Naive thymus-derived CD4-positive, alpha-beta T cell (primary cell): ENCODE measurements around the gene SIRT6. TPM values are rescaled to one million over a fixed set of nuclear protein-coding genes. Genes with fewer than 3 reads are reported as not detected.
"Not testable (repeated sequence)": the region's sequence is repeated elsewhere in the genome, so short reads cannot be mapped to it uniquely, and the experiment has no call there.

Experiments used
- ATAC-seq: fragments of 150-1000 bp; cut with Tn5 transposase; 2 replicates; pipeline ENCODE4 v1.10.0; 2021; ENCODE audit warnings: mild to moderate bottlenecking, moderate library complexity
- CTCF ChIA-PET: fragments of 350-600 bp; sonication (Branson Sonifier 250); formaldehyde crosslinking; loops from one replicate; lab custom pipeline; 2021; ENCODE audit warnings: antibody characterized with exemption; lab: Charles Lee
- POLR2A ChIA-PET: fragments of 350-600 bp; sonication (Branson Sonifier 250); formaldehyde crosslinking; loops from one replicate; lab custom pipeline; 2021; ENCODE audit warnings: antibody characterized with exemption, inconsistent platforms; lab: Charles Lee
- DNase-seq, 9 donors: peaks; one replicate each; pipeline versions ENCODE4 v3.0.0 to v3.0.0-alpha.2; 2020 to 2022; ENCODE audit warnings: mixed read lengths in 1 of 9
- H3K27ac ChIP-seq: one replicate; pipeline ENCODE4 v1.7.0; 2013; ENCODE audit warnings: mild to moderate bottlenecking, low read depth, low read length, moderate library complexity
- H3K27me3 ChIP-seq, 2 donors: one replicate each; pipeline ENCODE4 v1.7.0; 2013; ENCODE audit warnings: low read length in 2 of 2, mild to moderate bottlenecking in 2 of 2, moderate library complexity in 2 of 2; ENCODE audit not compliant: control insufficient read depth in 2 of 2, insufficient read depth in 2 of 2
- H3K36me3 ChIP-seq, 3 experiments: 1 replicate in 2 of 3; 2 replicates in 1 of 3; pipeline ENCODE4 v1.7.0; 2013; ENCODE audit warnings: low read length in 3 of 3, mild to moderate bottlenecking in 3 of 3, moderate library complexity in 1 of 3; ENCODE audit not compliant: insufficient read depth in 3 of 3, control insufficient read depth in 2 of 3
- H3K4me1 ChIP-seq, 2 donors: one replicate each; pipeline ENCODE4 v1.7.0; 2013; ENCODE audit warnings: low read length in 2 of 2, mild to moderate bottlenecking in 2 of 2, moderate library complexity in 1 of 2; ENCODE audit not compliant: control insufficient read depth in 2 of 2, insufficient read depth in 2 of 2
- H3K4me3 ChIP-seq: 2 replicates; pipeline ENCODE4 v1.7.0; 2013; ENCODE audit warnings: mild to moderate bottlenecking, low read length
- H3K9me3 ChIP-seq, 3 experiments: 1 replicate in 2 of 3; 2 replicates in 1 of 3; pipeline ENCODE4 v1.7.0; 2013; ENCODE audit warnings: low read length in 3 of 3; ENCODE audit not compliant: control insufficient read depth in 2 of 3
- H3K27ac Mint-ChIP-seq, 9 donors: one replicate each; pipeline ENCODE4 v1.8.0; 2020 to 2022; ENCODE audit warnings: mixed read lengths in 9 of 9, mild to moderate bottlenecking in 8 of 9, moderate library complexity in 5 of 9, inconsistent platforms in 2 of 9
- H3K27me3 Mint-ChIP-seq, 5 donors: one replicate each; pipeline ENCODE4 v1.8.0; 2021 to 2022; ENCODE audit warnings: mixed read lengths in 5 of 5, mild to moderate bottlenecking in 1 of 5
- H3K36me3 Mint-ChIP-seq, 5 donors: one replicate each; pipeline ENCODE4 v1.8.0; 2020 to 2022; ENCODE audit warnings: mixed read lengths in 5 of 5, mild to moderate bottlenecking in 3 of 5, inconsistent platforms in 1 of 5
- H3K4me1 Mint-ChIP-seq, 7 donors: one replicate each; pipeline ENCODE4 v1.8.0; 2020 to 2022; ENCODE audit warnings: mixed read lengths in 7 of 7, mild to moderate bottlenecking in 3 of 7, inconsistent platforms in 1 of 7
- H3K4me3 Mint-ChIP-seq, 10 donors: one replicate each; pipeline ENCODE4 v1.8.0; 2020 to 2022; ENCODE audit warnings: mild to moderate bottlenecking in 10 of 10, mixed read lengths in 10 of 10, moderate library complexity in 6 of 10, inconsistent platforms in 2 of 10
- H3K9me3 Mint-ChIP-seq, 11 donors: one replicate each; pipeline ENCODE4 v1.8.0; 2020 to 2022; ENCODE audit warnings: mixed read lengths in 11 of 11, mild to moderate bottlenecking in 4 of 11, inconsistent platforms in 1 of 11, moderate library complexity in 1 of 11
- intact Hi-C, 2 donors: fragments of 100-400 bp; cut with micrococcal nuclease; formaldehyde crosslinking; loops; one replicate each; pipeline ENCODE4 v1.15.1; 2023
- polyA plus RNA-seq, 2 donors: library from polyadenylated mRNA; unstranded; fragments of 300-500 nt; fragmentation: Illumina TruSeq; gene quantifications; one replicate each; pipeline ENCODE4 v1.2.3, GENCODE V29; 2021
- total RNA-seq, 6 experiments: library from RNA in 5 of 6; stranded (reverse) in 5 of 6; gene quantifications; 1 replicate in 5 of 6; 2 replicates in 1 of 6; pipeline ENCODE4 v1.2.3 and lab custom pipeline; 2021 to 2026

SIRT6 gene
- total and polyA plus RNA-seq, 7 experiments from 2014 or later, result 1.1 to 41.2 (median 23.2) TPM

DNA sequence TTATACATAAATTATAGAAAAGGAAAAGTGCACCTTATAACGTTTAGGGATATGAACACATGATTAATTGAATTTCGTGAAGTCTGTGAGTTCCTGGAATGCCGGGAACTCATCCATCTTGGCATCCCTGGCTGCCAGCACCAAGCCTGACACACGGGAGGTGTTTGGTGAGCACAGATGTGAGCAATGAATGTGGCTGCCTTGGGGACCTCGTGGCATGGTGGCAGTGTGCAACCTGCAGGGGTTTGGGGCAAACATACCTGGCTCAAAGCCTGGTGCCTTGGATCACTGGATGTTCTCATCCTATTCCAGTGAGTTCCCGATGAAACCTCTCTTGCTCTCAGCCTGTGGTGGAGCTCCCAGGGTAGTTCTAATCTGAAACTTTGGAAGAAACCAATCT lies 48.0 kb downstream of the SIRT6 start:
- ATAC-seq (no peak), DNase-seq (no peak)
- Histone ChIP-seq H3K4me3 (no peak overlapping the region), H3K36me3 (no peaks in the 10 kb centered on the region), H3K4me1 (no peaks in the 10 kb centered on the region), H3K27me3 (no peaks in the 10 kb centered on the region), H3K9me3 (no peaks in the 10 kb centered on the region), H3K27ac (no peak overlapping the region)
- CTCF ChIA-PET, result no interaction called here
- Mint-ChIP-seq H3K9me3 (no peaks in the 10 kb centered on the region), H3K4me1 (peaks cover 0 to 4% (median 0%) of the 10 kb centered on the region in 7 donors), H3K27ac (no peak overlapping the region), H3K4me3 (no peak overlapping the region), H3K36me3 (no peaks in the 10 kb centered on the region), H3K27me3 (peaks cover 0 to 6% (median 0%) of the 10 kb centered on the region in 5 donors)
- intact Hi-C loops, result no loop called here
- POLR2A ChIA-PET, result no interaction called here

DNA sequence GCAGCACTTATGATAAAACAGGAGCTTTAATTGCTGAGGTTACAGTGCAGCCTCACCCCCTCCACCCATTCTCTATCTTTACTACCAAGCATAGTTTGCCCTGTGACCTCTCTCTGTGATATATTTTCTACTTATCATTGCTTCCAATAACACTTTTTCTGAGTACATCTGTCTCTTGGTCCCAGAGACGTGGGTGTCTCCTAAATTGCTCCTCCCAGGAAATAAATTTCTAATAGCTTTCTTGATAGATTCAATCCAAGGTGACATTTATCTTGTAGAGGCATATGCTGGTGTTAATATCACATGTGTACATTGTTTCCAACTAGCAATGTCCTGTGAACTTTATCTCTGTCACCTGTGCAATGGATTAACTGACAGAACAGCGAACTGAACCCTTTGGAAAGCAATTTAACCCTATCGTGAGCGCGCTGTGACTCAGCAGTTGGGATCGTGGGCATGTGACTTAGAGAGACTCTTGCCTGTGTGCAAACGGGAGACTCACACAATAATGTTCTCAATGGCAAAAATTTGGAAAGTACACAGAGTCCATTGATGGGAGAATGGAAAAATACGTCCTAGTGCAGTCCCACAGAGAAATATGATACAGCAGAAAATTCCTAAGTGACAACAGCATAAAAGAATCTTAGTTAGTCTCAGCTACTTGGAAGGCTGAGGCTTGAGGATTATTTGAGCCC lies 51.5 kb downstream of the SIRT6 start:
- intact Hi-C loops, result no loop called here
- Histone ChIP-seq H3K36me3 (no peaks in the 10 kb centered on the region), H3K27me3 (no peaks in the 10 kb centered on the region), H3K4me1 (no peaks in the 10 kb centered on the region), H3K4me3 (no peak overlapping the region), H3K9me3 (no peaks in the 10 kb centered on the region), H3K27ac (no peak overlapping the region)
- H3K27me3 Mint-ChIP-seq, result peaks cover 0 to 6% (median 0%) of the 10 kb centered on the region in 5 donors
- CTCF ChIA-PET, result interaction anchor here (0.7 kb wide), 1 partner anchor 20 kb away, joined by 4 read pairs; no protein-coding TSS in a partner anchor
- H3K9me3 Mint-ChIP-seq, result no peaks in the 10 kb centered on the region
- H3K4me1 Mint-ChIP-seq, result peaks cover 0 to 6% (median 0%) of the 10 kb centered on the region in 7 donors
- ATAC-seq, result no peak
- POLR2A ChIA-PET, result interaction anchor here (1.5 kb wide), 1 partner anchor 26 kb away, joined by 4 read pairs; no protein-coding TSS in a partner anchor
- DNase-seq, result no peak
- H3K36me3 Mint-ChIP-seq, result no peaks in the 10 kb centered on the region
- H3K4me3 Mint-ChIP-seq, result no peak overlapping the region
- no peak overlapping the region for H3K27ac Mint-ChIP-seq

DNA sequence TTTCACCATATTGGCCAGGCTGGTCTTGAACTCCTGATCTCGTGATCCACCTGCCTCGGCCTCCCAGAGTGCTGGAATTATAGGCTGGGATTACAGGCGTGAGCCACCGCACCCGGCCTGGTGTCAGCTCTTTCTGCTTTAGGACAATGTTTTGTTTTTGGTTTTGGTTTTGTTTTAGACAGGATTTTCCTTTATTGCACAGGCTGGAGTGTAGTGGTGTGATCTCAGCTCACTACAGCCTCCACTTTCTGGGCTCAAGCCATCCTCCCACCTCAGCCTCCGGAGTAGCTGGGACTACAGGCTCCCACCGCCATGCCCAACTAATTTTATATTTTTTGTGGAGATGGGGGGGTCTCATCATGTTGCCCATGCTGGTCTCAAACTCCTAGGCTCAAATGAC lies 53.3 kb downstream of the SIRT6 start:
- POLR2A ChIA-PET, ATAC-seq, H3K4me1 ChIP-seq, H3K4me3 ChIP-seq, intact Hi-C loops, H3K27me3 Mint-ChIP-seq, H3K27me3 ChIP-seq, H3K36me3 Mint-ChIP-seq, DNase-seq, H3K27ac ChIP-seq, H3K9me3 Mint-ChIP-seq, H3K27ac Mint-ChIP-seq, CTCF ChIA-PET, H3K36me3 ChIP-seq, H3K9me3 ChIP-seq, H3K4me3 Mint-ChIP-seq: not testable (repeated sequence)
- peaks cover 0 to 10% (median 4%) of the 10 kb centered on the region in 7 donors for H3K4me1 Mint-ChIP-seq

GRCh38 chr19:4127322-4127721 lies 55.0 kb downstream of the SIRT6 start:
- Mint-ChIP-seq H3K4me1 (peaks cover 10 to 21% (median 14%) of the 10 kb centered on the region in 7 donors), H3K4me3 (peak overlapping the region in 2 of 10 donors; percentile 32 to 36)
- H3K27me3 ChIP-seq, H3K27ac Mint-ChIP-seq, H3K36me3 ChIP-seq, H3K27ac ChIP-seq, H3K9me3 Mint-ChIP-seq, intact Hi-C loops, H3K36me3 Mint-ChIP-seq, H3K27me3 Mint-ChIP-seq, DNase-seq, ATAC-seq, POLR2A ChIA-PET, H3K4me3 ChIP-seq, H3K4me1 ChIP-seq, H3K9me3 ChIP-seq: not testable (repeated sequence)
- CTCF ChIA-PET, result interaction anchor here (0.6 to 1.1 kb wide), 2 partner anchors 13 to 352 kb away, joined by 3 to 4 read pairs; no protein-coding TSS in a partner anchor

GRCh38 chr19:4124638-4125037 lies 57.7 kb downstream of the SIRT6 start:
- Histone ChIP-seq H3K36me3 (peaks cover 0 to 12% (median 0%) of the 10 kb centered on the region in 3 experiments), H3K9me3 (no peaks in the 10 kb centered on the region), H3K4me1 (peaks cover 10 to 11% of the 10 kb centered on the region in 2 donors), H3K27me3 (no peaks in the 10 kb centered on the region), H3K27ac (peak overlapping the region; percentile 80), H3K4me3 (peak overlapping the region; percentile 77)
- H3K36me3 Mint-ChIP-seq, result peaks cover 0 to 2% (median 0%) of the 10 kb centered on the region in 5 donors
- POLR2A ChIA-PET, result interaction anchor here (0.9 to 1.0 kb wide), 3 partner anchors 10 to 59 kb away, joined by 3 to 6 read pairs (median 4); no protein-coding TSS in a partner anchor
- H3K27me3 Mint-ChIP-seq, result no peaks in the 10 kb centered on the region
- DNase-seq (no peak), ATAC-seq (no peak)
- CTCF ChIA-PET, result interaction anchor here (0.5 to 0.6 kb wide), 2 partner anchors 127 to 142 kb away, joined by 3 to 4 read pairs; no protein-coding TSS in a partner anchor
- H3K4me1 Mint-ChIP-seq, result peaks cover 14 to 28% (median 23%) of the 10 kb centered on the region in 7 donors
- H3K27ac Mint-ChIP-seq, result peak overlapping the region in 8 of 9 donors; percentile 52 to 85 (median 70)
- no peaks in the 10 kb centered on the region for H3K9me3 Mint-ChIP-seq
- intact Hi-C loops, result loop anchor here (1.0 to 5.0 kb wide), 12 partner anchors 9 to 513 kb away; partner anchors contain the start of genes ANKRD24 (in 2 of the 2), PIAS4 (in 2 of the 2), SIRT6 (in 2 of the 2) and ZBTB7A (in 2 of the 2)
- H3K4me3 Mint-ChIP-seq, result peak overlapping the region; percentile 64 to 100 (median 78)
